ENCODE results near the gene SLC5A1.

Gene SLC5A1

DNA sequence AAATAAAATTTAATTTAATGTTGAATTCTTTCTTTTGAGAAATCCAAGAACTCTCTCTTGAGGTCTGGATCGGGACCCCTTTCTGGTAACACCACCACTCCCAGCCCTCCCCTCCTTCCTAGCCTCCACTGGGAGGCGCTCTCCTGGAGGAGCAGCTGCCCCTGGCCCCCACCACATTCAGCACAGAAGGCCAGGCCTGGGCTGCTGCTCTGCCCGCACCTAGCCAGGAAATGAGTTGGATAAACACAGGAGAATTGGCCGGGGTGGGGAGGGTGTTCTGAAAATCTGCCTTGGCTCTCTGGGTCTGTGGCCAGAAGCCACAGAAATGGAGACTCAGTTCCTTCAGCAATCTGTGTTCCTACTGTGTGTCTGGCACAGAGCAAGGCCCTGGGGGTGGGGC is 84.8 kb downstream of the SLC5A1 start:
- TF ChIP-seq, protein P1, sequence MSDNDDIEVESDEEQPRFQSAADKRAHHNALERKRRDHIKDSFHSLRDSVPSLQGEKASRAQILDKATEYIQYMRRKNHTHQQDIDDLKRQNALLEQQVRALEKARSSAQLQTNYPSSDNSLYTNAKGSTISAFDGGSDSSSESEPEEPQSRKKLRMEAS (IDR thresholded peaks at IDR 0.05), result no peak
- TF ChIP-seq, protein P2, sequence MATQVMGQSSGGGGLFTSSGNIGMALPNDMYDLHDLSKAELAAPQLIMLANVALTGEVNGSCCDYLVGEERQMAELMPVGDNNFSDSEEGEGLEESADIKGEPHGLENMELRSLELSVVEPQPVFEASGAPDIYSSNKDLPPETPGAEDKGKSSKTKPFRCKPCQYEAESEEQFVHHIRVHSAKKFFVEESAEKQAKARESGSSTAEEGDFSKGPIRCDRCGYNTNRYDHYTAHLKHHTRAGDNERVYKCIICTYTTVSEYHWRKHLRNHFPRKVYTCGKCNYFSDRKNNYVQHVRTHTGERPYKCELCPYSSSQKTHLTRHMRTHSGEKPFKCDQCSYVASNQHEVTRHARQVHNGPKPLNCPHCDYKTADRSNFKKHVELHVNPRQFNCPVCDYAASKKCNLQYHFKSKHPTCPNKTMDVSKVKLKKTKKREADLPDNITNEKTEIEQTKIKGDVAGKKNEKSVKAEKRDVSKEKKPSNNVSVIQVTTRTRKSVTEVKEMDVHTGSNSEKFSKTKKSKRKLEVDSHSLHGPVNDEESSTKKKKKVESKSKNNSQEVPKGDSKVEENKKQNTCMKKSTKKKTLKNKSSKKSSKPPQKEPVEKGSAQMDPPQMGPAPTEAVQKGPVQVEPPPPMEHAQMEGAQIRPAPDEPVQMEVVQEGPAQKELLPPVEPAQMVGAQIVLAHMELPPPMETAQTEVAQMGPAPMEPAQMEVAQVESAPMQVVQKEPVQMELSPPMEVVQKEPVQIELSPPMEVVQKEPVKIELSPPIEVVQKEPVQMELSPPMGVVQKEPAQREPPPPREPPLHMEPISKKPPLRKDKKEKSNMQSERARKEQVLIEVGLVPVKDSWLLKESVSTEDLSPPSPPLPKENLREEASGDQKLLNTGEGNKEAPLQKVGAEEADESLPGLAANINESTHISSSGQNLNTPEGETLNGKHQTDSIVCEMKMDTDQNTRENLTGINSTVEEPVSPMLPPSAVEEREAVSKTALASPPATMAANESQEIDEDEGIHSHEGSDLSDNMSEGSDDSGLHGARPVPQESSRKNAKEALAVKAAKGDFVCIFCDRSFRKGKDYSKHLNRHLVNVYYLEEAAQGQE (IDR thresholded peaks at IDR 0.05; ENCODE audit: low read depth), result no peak

DNA sequence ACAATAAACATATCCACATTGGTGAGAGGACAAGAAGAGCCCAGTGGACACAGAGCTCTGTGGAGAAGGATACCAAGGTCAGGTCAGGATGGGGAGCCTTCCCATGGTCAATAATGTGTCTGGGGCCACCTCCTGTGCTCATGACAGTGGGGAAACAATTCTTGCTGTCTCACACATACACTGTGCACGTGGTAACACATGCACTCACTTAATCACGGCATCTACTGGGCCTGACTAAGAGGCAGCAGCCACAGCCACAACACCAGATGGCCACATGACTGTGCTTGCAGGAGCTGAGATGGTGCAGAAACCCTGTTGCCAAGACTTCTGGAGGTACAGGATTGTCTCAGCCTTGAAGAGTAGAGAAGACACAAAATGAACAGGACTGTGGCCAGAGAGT is 87.4 kb downstream of the SLC5A1 start:
- TF ChIP-seq TEAD4 (IDR thresholded peaks at IDR 0.05) (no peak), TAF1 (IDR thresholded peaks at IDR 0.05; ENCODE audit: low read depth) (no peak), ZBTB7A (IDR thresholded peaks at IDR 0.05; ENCODE audit: low read depth) (no peak), YY1 (IDR thresholded peaks at IDR 0.05; ENCODE audit: low read depth) (no peak), CREB1 (IDR thresholded peaks at IDR 0.05; ENCODE audit: low read depth) (no peak), RAD21 (IDR thresholded peaks at IDR 0.05; ENCODE audit: low read depth) (no peak), EGR1 (IDR thresholded peaks at IDR 0.05) (no peak)
- TF ChIP-seq, protein P1 (IDR thresholded peaks at IDR 0.05), result no peak
- TF ChIP-seq, protein P2 (IDR thresholded peaks at IDR 0.05; ENCODE audit: low read depth), result no peak
- TF ChIP-seq, protein P3, sequence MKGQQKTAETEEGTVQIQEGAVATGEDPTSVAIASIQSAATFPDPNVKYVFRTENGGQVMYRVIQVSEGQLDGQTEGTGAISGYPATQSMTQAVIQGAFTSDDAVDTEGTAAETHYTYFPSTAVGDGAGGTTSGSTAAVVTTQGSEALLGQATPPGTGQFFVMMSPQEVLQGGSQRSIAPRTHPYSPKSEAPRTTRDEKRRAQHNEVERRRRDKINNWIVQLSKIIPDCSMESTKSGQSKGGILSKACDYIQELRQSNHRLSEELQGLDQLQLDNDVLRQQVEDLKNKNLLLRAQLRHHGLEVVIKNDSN (IDR thresholded peaks at IDR 0.05), result no peak

DNA sequence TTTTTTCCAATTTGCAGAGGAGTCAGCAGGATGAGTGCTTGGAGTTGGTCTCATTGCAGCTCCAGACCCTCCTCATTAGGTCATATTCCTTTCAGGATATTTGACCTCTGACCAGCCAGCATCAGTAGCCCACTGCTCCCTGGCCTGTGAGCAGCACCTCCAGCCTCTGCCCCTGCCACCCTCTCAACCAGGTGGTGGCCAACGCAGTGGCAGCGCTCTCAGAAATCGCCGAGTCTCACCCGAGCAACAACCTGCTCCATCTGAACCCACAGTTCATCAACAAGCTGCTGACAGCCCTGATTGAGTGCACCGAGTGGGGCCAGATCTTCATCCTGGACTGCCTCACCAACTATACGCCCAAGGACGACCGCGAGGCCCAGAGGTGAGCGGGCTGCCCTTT is 89.1 kb downstream of the SLC5A1 start:
- TF ChIP-seq, protein P3 (IDR thresholded peaks at IDR 0.05), result no peak
- TF ChIP-seq FOXM1 (IDR thresholded peaks at IDR 0.05; ENCODE audit: borderline replicate concordance, low read depth) (no peak), TAF1 (IDR thresholded peaks at IDR 0.05; ENCODE audit: low read depth) (no peak), EGR1 (IDR thresholded peaks at IDR 0.05) (no peak), CEBPB (IDR thresholded peaks at IDR 0.05) (no peak), ZBTB7A (IDR thresholded peaks at IDR 0.05; ENCODE audit: low read depth) (no peak), EP300 (IDR thresholded peaks at IDR 0.05; ENCODE audit: borderline replicate concordance) (no peak), NFIC (IDR thresholded peaks at IDR 0.05) (no peak), YY1 (IDR thresholded peaks at IDR 0.05; ENCODE audit: low read depth) (no peak), TEAD4 (IDR thresholded peaks at IDR 0.05) (no peak), CREB1 (IDR thresholded peaks at IDR 0.05; ENCODE audit: low read depth) (no peak), TCF12 (IDR thresholded peaks at IDR 0.05; ENCODE audit: low read depth) (no peak)
- TF ChIP-seq, protein P2 (IDR thresholded peaks at IDR 0.05; ENCODE audit: low read depth), result no peak

DNA sequence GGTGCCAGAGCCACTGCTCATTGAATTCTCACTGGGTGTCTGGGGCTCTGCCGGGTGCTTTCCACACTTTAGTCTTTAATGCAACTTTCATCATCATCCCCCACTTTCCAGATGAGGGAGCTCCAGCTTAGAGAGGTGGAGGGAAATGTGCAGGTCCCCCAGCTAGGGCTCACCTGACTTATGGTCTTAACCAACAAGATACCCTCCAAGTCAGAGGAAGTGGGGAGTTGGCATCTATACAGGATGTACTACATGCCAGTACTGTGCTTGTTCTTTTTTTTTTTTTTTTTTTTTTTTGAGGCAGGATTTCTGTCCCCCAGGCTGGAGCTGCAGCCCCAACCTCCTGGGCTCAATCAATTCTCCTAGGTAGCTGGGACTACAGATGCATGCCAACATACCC is 89.7 kb downstream of the SLC5A1 start:
- TF ChIP-seq NFIC (IDR thresholded peaks at IDR 0.05), result no peak
- TF ChIP-seq, protein P3 (IDR thresholded peaks at IDR 0.05), result no peak
- no peak for TF ChIP-seq TEAD4 (IDR thresholded peaks at IDR 0.05)
- no peak for TF ChIP-seq TAF1 (IDR thresholded peaks at IDR 0.05; ENCODE audit: low read depth)
- TF ChIP-seq, protein P2 (IDR thresholded peaks at IDR 0.05; ENCODE audit: low read depth), result no peak
- TF ChIP-seq YY1 (IDR thresholded peaks at IDR 0.05; ENCODE audit: low read depth), result no peak
- TF ChIP-seq CEBPB (IDR thresholded peaks at IDR 0.05), result no peak
- no peak for TF ChIP-seq TCF12 (IDR thresholded peaks at IDR 0.05; ENCODE audit: low read depth)
- TF ChIP-seq FOXM1 (IDR thresholded peaks at IDR 0.05; ENCODE audit: borderline replicate concordance, low read depth), result no peak
- no peak for TF ChIP-seq ZBTB7A (IDR thresholded peaks at IDR 0.05; ENCODE audit: low read depth)
- no peak for TF ChIP-seq CREB1 (IDR thresholded peaks at IDR 0.05; ENCODE audit: low read depth)
- TF ChIP-seq EGR1 (IDR thresholded peaks at IDR 0.05), result no peak
- TF ChIP-seq EP300 (IDR thresholded peaks at IDR 0.05; ENCODE audit: borderline replicate concordance), result no peak
- TF ChIP-seq, protein P1 (IDR thresholded peaks at IDR 0.05), result no peak
- no peak for TF ChIP-seq RAD21 (IDR thresholded peaks at IDR 0.05; ENCODE audit: low read depth)

All from Ishikawa (cell line).